ENCODE measurements around the gene TRAPPC3L.
"Not testable (repeated sequence)": the region's sequence is repeated elsewhere in the genome, so short reads cannot be mapped to it uniquely, and the experiment has no call there.

Gene TRAPPC3L

GRCh38 chr6:116512734-116513133 is 32.8 kb downstream of the TRAPPC3L start:
- Mint-ChIP-seq H3K36me3 (no peaks in the 10 kb centered on the region), H3K4me1 (ENCODE audit: low read depth) (no peaks in the 10 kb centered on the region), H3K9me3 (ENCODE audit: low read depth) (no peaks in the 10 kb centered on the region), H3K27ac (no peak overlapping the region), H3K27me3 (no peaks in the 10 kb centered on the region), H3K4me3 (no peak overlapping the region)

- no peaks in the 10 kb centered on the region for H3K4me1 Mint-ChIP-seq (ENCODE audit: low read depth)
- no peak overlapping the region for H3K27ac Mint-ChIP-seq
- H3K36me3 Mint-ChIP-seq, result no peaks in the 10 kb centered on the region
- no peak overlapping the region for H3K4me3 Mint-ChIP-seq
- H3K9me3 Mint-ChIP-seq (ENCODE audit: low read depth), result no peaks in the 10 kb centered on the region
- peaks cover 2% of the 10 kb centered on the region for H3K27me3 Mint-ChIP-seq
Observed at GRCh38 chr6:116512111-116512559, 33.3 kb downstream of the TRAPPC3L start.

GRCh38 chr6:116511424-116512110 is 33.9 kb downstream of the TRAPPC3L start, which contains the start of gene CALHM5:
CALHM5 (plus strand) TSS chr6:116511639; CDS start chr6:116511697, 58 bp downstream.
- H3K36me3 Mint-ChIP-seq, result no peaks in the 10 kb centered on the region
- H3K4me1 Mint-ChIP-seq (ENCODE audit: low read depth), result no peaks in the 10 kb centered on the region
- H3K27ac Mint-ChIP-seq, result no peak within 1 kb of the TSS
- no peak within 1 kb of the TSS for H3K4me3 Mint-ChIP-seq
- no peaks in the 10 kb centered on the region for H3K9me3 Mint-ChIP-seq (ENCODE audit: low read depth)
- peaks cover 2% of the 10 kb centered on the region for H3K27me3 Mint-ChIP-seq

GRCh38 chr6:116508527-116508926 is 37.0 kb downstream of the TRAPPC3L start:
- peaks cover 4% of the 10 kb centered on the region for H3K27me3 Mint-ChIP-seq
- H3K4me3 Mint-ChIP-seq, result no peak overlapping the region
- H3K36me3 Mint-ChIP-seq, result no peaks in the 10 kb centered on the region
- no peak overlapping the region for H3K27ac Mint-ChIP-seq
- H3K4me1 Mint-ChIP-seq (ENCODE audit: low read depth), result no peaks in the 10 kb centered on the region
- H3K9me3 Mint-ChIP-seq (ENCODE audit: low read depth), result no peaks in the 10 kb centered on the region

- Mint-ChIP-seq H3K27me3 (peaks cover 6% of the 10 kb centered on the region), H3K27ac (no peak overlapping the region), H3K4me1 (ENCODE audit: low read depth) (no peaks in the 10 kb centered on the region), H3K36me3 (no peaks in the 10 kb centered on the region), H3K4me3 (no peak overlapping the region), H3K9me3 (ENCODE audit: low read depth) (no peaks in the 10 kb centered on the region)
Observed at GRCh38 chr6:116507324-116507723, 38.2 kb downstream of the TRAPPC3L start.

- Mint-ChIP-seq H3K27me3 (peaks cover 16% of the 10 kb centered on the region), H3K4me3 (no peak overlapping the region), H3K9me3 (ENCODE audit: low read depth) (no peaks in the 10 kb centered on the region), H3K4me1 (ENCODE audit: low read depth) (no peaks in the 10 kb centered on the region), H3K27ac (no peak overlapping the region), H3K36me3 (peaks cover 3% of the 10 kb centered on the region)
Observed at GRCh38 chr6:116500969-116501433, 44.5 kb downstream of the TRAPPC3L start.

- H3K36me3 Mint-ChIP-seq, result peaks cover 5% of the 10 kb centered on the region
- no peaks in the 10 kb centered on the region for H3K4me1 Mint-ChIP-seq (ENCODE audit: low read depth)
- H3K27ac Mint-ChIP-seq, result no peak overlapping the region
- peaks cover 14% of the 10 kb centered on the region for H3K27me3 Mint-ChIP-seq
- peaks cover 6% of the 10 kb centered on the region for H3K9me3 Mint-ChIP-seq (ENCODE audit: low read depth)
- no peak overlapping the region for H3K4me3 Mint-ChIP-seq
Observed at GRCh38 chr6:116497113-116497676, 48.3 kb downstream of the TRAPPC3L start.

- not testable (repeated sequence) for H3K36me3 Mint-ChIP-seq; H3K9me3 Mint-ChIP-seq (ENCODE audit: low read depth); H3K4me3 Mint-ChIP-seq; H3K4me1 Mint-ChIP-seq (ENCODE audit: low read depth); H3K27ac Mint-ChIP-seq
- peaks cover 12% of the 10 kb centered on the region for H3K27me3 Mint-ChIP-seq
Observed at GRCh38 chr6:116495161-116495560, 50.3 kb downstream of the TRAPPC3L start.

GRCh38 chr6:116492331-116493067 is 53.0 kb downstream of the TRAPPC3L start:
- H3K4me1 Mint-ChIP-seq (ENCODE audit: low read depth), result no peaks in the 10 kb centered on the region
- H3K36me3 Mint-ChIP-seq, result peaks cover 2% of the 10 kb centered on the region
- no peak overlapping the region for H3K27ac Mint-ChIP-seq
- H3K4me3 Mint-ChIP-seq, result no peak overlapping the region
- peaks cover 6% of the 10 kb centered on the region for H3K9me3 Mint-ChIP-seq (ENCODE audit: low read depth)
- H3K27me3 Mint-ChIP-seq, result peaks cover 6% of the 10 kb centered on the region

- Mint-ChIP-seq H3K9me3 (ENCODE audit: low read depth) (peaks cover 6% of the 10 kb centered on the region), H3K4me1 (ENCODE audit: low read depth) (no peaks in the 10 kb centered on the region), H3K36me3 (peaks cover 2% of the 10 kb centered on the region), H3K27ac (no peak overlapping the region), H3K27me3 (peaks cover 6% of the 10 kb centered on the region), H3K4me3 (no peak overlapping the region)
Observed at GRCh38 chr6:116491610-116492330, 53.7 kb downstream of the TRAPPC3L start.

- no peaks in the 10 kb centered on the region for H3K9me3 Mint-ChIP-seq (ENCODE audit: low read depth)
- H3K27ac Mint-ChIP-seq, result no peak overlapping the region
- H3K4me1 Mint-ChIP-seq (ENCODE audit: low read depth), result no peaks in the 10 kb centered on the region
- no peaks in the 10 kb centered on the region for H3K36me3 Mint-ChIP-seq
- H3K27me3 Mint-ChIP-seq, result peaks cover 6% of the 10 kb centered on the region
- no peak overlapping the region for H3K4me3 Mint-ChIP-seq
Observed at GRCh38 chr6:116485559-116486184, 59.8 kb downstream of the TRAPPC3L start.

- no peak overlapping the region for H3K27ac Mint-ChIP-seq
- no peaks in the 10 kb centered on the region for H3K4me1 Mint-ChIP-seq (ENCODE audit: low read depth)
- no peak overlapping the region for H3K4me3 Mint-ChIP-seq
- H3K36me3 Mint-ChIP-seq, result no peaks in the 10 kb centered on the region
- peaks cover 4% of the 10 kb centered on the region for H3K27me3 Mint-ChIP-seq
- no peaks in the 10 kb centered on the region for H3K9me3 Mint-ChIP-seq (ENCODE audit: low read depth)
Observed at GRCh38 chr6:116483616-116484015, 61.9 kb downstream of the TRAPPC3L start.

GRCh38 chr6:116482780-116483179 is 62.7 kb downstream of the TRAPPC3L start:
- H3K27ac Mint-ChIP-seq, result no peak overlapping the region
- no peaks in the 10 kb centered on the region for H3K36me3 Mint-ChIP-seq
- no peaks in the 10 kb centered on the region for H3K9me3 Mint-ChIP-seq (ENCODE audit: low read depth)
- H3K27me3 Mint-ChIP-seq, result peaks cover 4% of the 10 kb centered on the region
- no peaks in the 10 kb centered on the region for H3K4me1 Mint-ChIP-seq (ENCODE audit: low read depth)
- no peak overlapping the region for H3K4me3 Mint-ChIP-seq

- H3K27ac Mint-ChIP-seq, result no peak overlapping the region
- H3K4me1 Mint-ChIP-seq (ENCODE audit: low read depth), result peaks cover 19% of the 10 kb centered on the region
- H3K9me3 Mint-ChIP-seq (ENCODE audit: low read depth), result no peaks in the 10 kb centered on the region
- H3K27me3 Mint-ChIP-seq, result peaks cover 2% of the 10 kb centered on the region
- H3K4me3 Mint-ChIP-seq, result no peak overlapping the region
- no peaks in the 10 kb centered on the region for H3K36me3 Mint-ChIP-seq
Observed at GRCh38 chr6:116476002-116476678, 69.3 kb downstream of the TRAPPC3L start.

All from activated naive CD8-positive, alpha-beta T cell (primary cell).